HepG2 (cell line): ENCODE data around the gene ZPR1. TPM values are rescaled to one million over a fixed set of nuclear protein-coding genes. Genes with fewer than 3 reads are reported as not detected.

Source experiments
- BORCS8-MEF2B ChIP-seq: sonication (generic); formaldehyde crosslinking; IDR thresholded peaks from 2 replicates; pipeline ENCODE4 v1.8.0; 2022; ENCODE audit warnings: mild to moderate bottlenecking, missing genetic modification reagents
- DPF2 ChIP-seq: sonication (generic); formaldehyde crosslinking; IDR thresholded peaks from 2 replicates; pipeline ENCODE4 v1.4.0; 2020; ENCODE audit warnings: mild to moderate bottlenecking, low read depth, missing genetic modification reagents, borderline replicate concordance
- EED ChIP-seq: sonication (generic); formaldehyde crosslinking; IDR thresholded peaks from 2 replicates; pipeline ENCODE4 v1.5.0; 2020; ENCODE audit warnings: mild to moderate bottlenecking, missing genetic modification reagents
- HMG20B ChIP-seq: conservative IDR thresholded peaks from 2 replicates; pipeline ENCODE4 v1.6.1; 2016; ENCODE audit warnings: missing genetic modification reagents, missing compliant biosample characterization
- NFRKB ChIP-seq: fragments of 450-650 bp; IDR thresholded peaks from 2 replicates; pipeline ENCODE4 v1.6.1; 2017
- NFYB ChIP-seq: sonication (generic); formaldehyde crosslinking; IDR thresholded peaks from 2 replicates; pipeline ENCODE4 v1.4.0; 2020; ENCODE audit warnings: missing genetic modification reagents
- PCBP1 ChIP-seq: fragments of 200-400 bp; formaldehyde crosslinking; IDR thresholded peaks from 2 replicates; pipeline ENCODE4 v1.6.1; 2017; ENCODE audit warnings: mild to moderate bottlenecking, low read depth, low read length, borderline replicate concordance
- POLR2G ChIP-seq: fragments of 200-400 bp; formaldehyde crosslinking; IDR thresholded peaks from 2 replicates; pipeline ENCODE4 v1.6.1; 2018; ENCODE audit warnings: mild to moderate bottlenecking, low read depth, low read length, moderate library complexity
- RBM22 ChIP-seq: fragments of 200-400 bp; formaldehyde crosslinking; optimal IDR thresholded peaks from 2 replicates; pipeline ENCODE3; 2017; ENCODE audit warnings: mild to moderate bottlenecking, low read length, moderate library complexity
- SPEN ChIP-seq: sonication (generic); formaldehyde crosslinking; IDR thresholded peaks from 2 replicates; pipeline ENCODE4 v1.5.1; 2020; ENCODE audit warnings: low read depth, mild to moderate bottlenecking, missing genetic modification reagents
- SRSF4 ChIP-seq: fragments of 200-400 bp; formaldehyde crosslinking; IDR thresholded peaks from one replicate; pipeline ENCODE4 v1.6.1; 2018; ENCODE audit warnings: mild to moderate bottlenecking, low read depth, low read length, moderate library complexity; ENCODE audit not compliant: poor library complexity, severe bottlenecking
- U2AF1 ChIP-seq: fragments of 200-400 bp; formaldehyde crosslinking; optimal IDR thresholded peaks from 2 replicates; pipeline ENCODE3; 2017; ENCODE audit warnings: mild to moderate bottlenecking, low read depth, low read length
- XBP1 ChIP-seq: sonication (generic); formaldehyde crosslinking; IDR thresholded peaks from 2 replicates; pipeline ENCODE4 v1.5.0; 2020; ENCODE audit warnings: missing genetic modification reagents
- ZFP36 ChIP-seq: fragments of 150-350 bp; IDR thresholded peaks from 2 replicates; pipeline ENCODE4 v1.6.1; 2018; ENCODE audit warnings: borderline replicate concordance, low read length, low read depth; ENCODE audit not compliant: partially characterized antibody
- ZFP36L2 ChIP-seq: sonication (generic); formaldehyde crosslinking; IDR thresholded peaks from 2 replicates; pipeline ENCODE4 v1.4.0; 2020; ENCODE audit warnings: missing genetic modification reagents
- ZFP90 ChIP-seq: sonication (generic); formaldehyde crosslinking; IDR thresholded peaks from 2 replicates; pipeline ENCODE4 v1.8.0; 2022; ENCODE audit warnings: missing genetic modification reagents, mild to moderate bottlenecking, inconsistent platforms, borderline replicate concordance
- ZNF10 ChIP-seq: sonication (generic); formaldehyde crosslinking; IDR thresholded peaks from 2 replicates; pipeline ENCODE4 v1.4.0; 2020; ENCODE audit warnings: mild to moderate bottlenecking, low read depth, missing genetic modification reagents, borderline replicate concordance
- ZNF350 ChIP-seq: sonication (generic); formaldehyde crosslinking; IDR thresholded peaks from 2 replicates; pipeline ENCODE4 v1.4.0; 2020; ENCODE audit warnings: mild to moderate bottlenecking, low read depth, missing genetic modification reagents, borderline replicate concordance
- ZNF703 ChIP-seq: sonication (generic); formaldehyde crosslinking; IDR thresholded peaks from 2 replicates; pipeline ENCODE4 v1.5.1; 2020; ENCODE audit warnings: missing genetic modification reagents, mild to moderate bottlenecking, moderate library complexity, borderline replicate concordance
- ZNF773 ChIP-seq: sonication (generic); formaldehyde crosslinking; IDR thresholded peaks from 2 replicates; pipeline ENCODE4 v1.4.0; 2020; ENCODE audit warnings: missing genetic modification reagents, borderline replicate concordance
- polyA plus RNA-seq, 8 experiments: library from polyadenylated mRNA; depleted of rRNA in 3 of 8; stranded (reverse) in 7 of 8; unstranded in 1 of 8; fragments of >200 nt; fragmentation: Illumina TruSeq in 4 of 8; extraction: Trizol in 4 of 8; gene quantifications; 2 replicates each; pipeline versions ENCODE4 v1.2.1 to v1.2.3, GENCODE V29; 2011 to 2016; ENCODE audit warnings: low read depth in 4 of 8, missing spikeins in 1 of 8, mixed read lengths in 1 of 8; ENCODE audit not compliant: insufficient read depth in 1 of 8
- total RNA-seq, 5 experiments: library from RNA; depleted of rRNA; stranded (reverse); fragments of >200 nt; fragmentation: Illumina TruSeq; extraction: Trizol; gene quantifications; 2 replicates each; pipeline ENCODE4 v1.2.3, GENCODE V29; 2016; ENCODE audit warnings: low read depth in 1 of 5
- TF ChIP-seq, protein P1 (sequence below), 2 experiments: fragments of 450-650 bp in 1 of 2; sonication (generic) in 1 of 2; formaldehyde crosslinking; IDR thresholded peaks; 2 replicates each; pipeline versions ENCODE4 v1.5.0 to v1.8.0; 2020 to 2022; ENCODE audit warnings: mild to moderate bottlenecking in 1 of 2, missing genetic modification reagents in 1 of 2
- TF ChIP-seq, protein P2 (sequence below): sonication (generic); formaldehyde crosslinking; IDR thresholded peaks from 2 replicates; pipeline ENCODE4 v1.5.1; 2020; ENCODE audit warnings: mild to moderate bottlenecking, missing genetic modification reagents, moderate library complexity
- TF ChIP-seq, protein P3 (sequence below): sonication (generic); formaldehyde crosslinking; IDR thresholded peaks from 2 replicates; pipeline ENCODE4 v1.4.0; 2020; ENCODE audit warnings: mild to moderate bottlenecking, missing genetic modification reagents
- TF ChIP-seq, protein P4 (sequence below): sonication (generic); formaldehyde crosslinking; IDR thresholded peaks from 2 replicates; pipeline ENCODE4 v1.8.0; 2022; ENCODE audit warnings: mild to moderate bottlenecking, missing genetic modification reagents, borderline replicate concordance

ZPR1 gene
- total and polyA plus RNA-seq, 2 of the 13 experiments (the other 11 are each of a cell fraction or from before 2014, with no cell fraction given): 40.0 to 79.3 TPM

DNA sequence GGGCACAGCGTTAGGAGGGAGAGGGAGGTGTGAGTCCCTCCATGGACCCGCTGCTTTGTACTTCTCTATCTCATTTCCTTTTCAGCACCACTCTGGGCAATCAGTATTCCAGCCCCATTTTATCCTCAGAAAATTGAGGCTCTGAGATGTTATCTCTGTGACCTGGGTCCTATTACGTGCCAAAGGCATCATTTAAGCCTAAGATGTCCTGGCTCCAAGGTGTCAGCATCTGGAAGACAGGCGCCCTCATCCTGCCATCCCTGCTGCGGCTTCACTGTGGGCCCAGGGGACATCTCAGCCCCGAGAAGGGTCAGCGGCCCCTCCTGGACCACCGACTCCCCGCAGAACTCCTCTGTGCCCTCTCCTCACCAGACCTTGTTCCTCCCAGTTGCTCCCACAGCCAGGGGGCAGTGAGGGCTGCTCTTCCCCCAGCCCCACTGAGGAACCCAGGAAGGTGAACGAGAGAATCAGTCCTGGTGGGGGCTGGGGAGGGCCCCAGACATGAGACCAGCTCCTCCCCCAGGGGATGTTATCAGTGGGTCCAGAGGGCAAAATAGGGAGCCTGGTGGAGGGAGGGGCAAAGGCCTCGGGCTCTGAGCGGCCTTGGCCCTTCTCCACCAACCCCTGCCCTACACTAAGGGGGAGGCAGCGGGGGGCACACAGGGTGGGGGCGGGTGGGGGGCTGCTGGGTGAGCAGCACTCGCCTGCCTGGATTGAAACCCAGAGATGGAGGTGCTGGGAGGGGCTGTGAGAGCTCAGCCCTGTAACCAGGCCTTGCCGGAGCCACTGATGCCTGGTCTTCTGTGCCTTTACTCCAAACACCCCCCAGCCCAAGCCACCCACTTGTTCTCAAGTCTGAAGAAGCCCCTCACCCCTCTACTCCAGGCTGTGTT, 41.1 kb upstream of the ZPR1 start (continued):
- TF ChIP-seq NFYB (CRISPR knock-in tag) (no peak), SRSF4 (no peak), ZNF350 (CRISPR knock-in tag) (peak; percentile 19), SPEN (peak; percentile 82), POLR2G (peak; percentile 69), XBP1 (0 out of 2 replicates have a peak, but pooled peaks have one; percentile 13), ZNF10 (CRISPR knock-in tag) (no peak), U2AF1 (peak; percentile 79), BORCS8-MEF2B (0 out of 2 replicates have a peak, but pooled peaks have one; percentile 15), ZNF773 (no peak), ZNF703 (CRISPR knock-in tag) (no peak), ZFP36L2 (CRISPR knock-in tag) (no peak), NFRKB (no peak), ZFP90 (CRISPR knock-in tag) (peak; percentile 32), EED (no peak), RBM22 (no peak), HMG20B (peak; percentile 76; the same call in 1 of the 2 replicates), ZFP36 (no peak), DPF2 (CRISPR knock-in tag) (peak; percentile 92), PCBP1 (0 out of 2 replicates have a peak, but pooled peaks have one; percentile 12)
- TF ChIP-seq, protein P1, sequence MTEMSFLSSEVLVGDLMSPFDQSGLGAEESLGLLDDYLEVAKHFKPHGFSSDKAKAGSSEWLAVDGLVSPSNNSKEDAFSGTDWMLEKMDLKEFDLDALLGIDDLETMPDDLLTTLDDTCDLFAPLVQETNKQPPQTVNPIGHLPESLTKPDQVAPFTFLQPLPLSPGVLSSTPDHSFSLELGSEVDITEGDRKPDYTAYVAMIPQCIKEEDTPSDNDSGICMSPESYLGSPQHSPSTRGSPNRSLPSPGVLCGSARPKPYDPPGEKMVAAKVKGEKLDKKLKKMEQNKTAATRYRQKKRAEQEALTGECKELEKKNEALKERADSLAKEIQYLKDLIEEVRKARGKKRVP (CRISPR knock-in tag; IDR thresholded peaks at IDR 0.05): 0 out of 4 replicates have a peak, but pooled peaks of 1 of the 2 experiments have one; percentile 27
- TF ChIP-seq, protein P2, sequence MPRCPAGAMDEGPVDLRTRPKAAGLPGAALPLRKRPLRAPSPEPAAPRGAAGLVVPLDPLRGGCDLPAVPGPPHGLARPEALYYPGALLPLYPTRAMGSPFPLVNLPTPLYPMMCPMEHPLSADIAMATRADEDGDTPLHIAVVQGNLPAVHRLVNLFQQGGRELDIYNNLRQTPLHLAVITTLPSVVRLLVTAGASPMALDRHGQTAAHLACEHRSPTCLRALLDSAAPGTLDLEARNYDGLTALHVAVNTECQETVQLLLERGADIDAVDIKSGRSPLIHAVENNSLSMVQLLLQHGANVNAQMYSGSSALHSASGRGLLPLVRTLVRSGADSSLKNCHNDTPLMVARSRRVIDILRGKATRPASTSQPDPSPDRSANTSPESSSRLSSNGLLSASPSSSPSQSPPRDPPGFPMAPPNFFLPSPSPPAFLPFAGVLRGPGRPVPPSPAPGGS (CRISPR knock-in tag): no peak
- TF ChIP-seq, protein P3, sequence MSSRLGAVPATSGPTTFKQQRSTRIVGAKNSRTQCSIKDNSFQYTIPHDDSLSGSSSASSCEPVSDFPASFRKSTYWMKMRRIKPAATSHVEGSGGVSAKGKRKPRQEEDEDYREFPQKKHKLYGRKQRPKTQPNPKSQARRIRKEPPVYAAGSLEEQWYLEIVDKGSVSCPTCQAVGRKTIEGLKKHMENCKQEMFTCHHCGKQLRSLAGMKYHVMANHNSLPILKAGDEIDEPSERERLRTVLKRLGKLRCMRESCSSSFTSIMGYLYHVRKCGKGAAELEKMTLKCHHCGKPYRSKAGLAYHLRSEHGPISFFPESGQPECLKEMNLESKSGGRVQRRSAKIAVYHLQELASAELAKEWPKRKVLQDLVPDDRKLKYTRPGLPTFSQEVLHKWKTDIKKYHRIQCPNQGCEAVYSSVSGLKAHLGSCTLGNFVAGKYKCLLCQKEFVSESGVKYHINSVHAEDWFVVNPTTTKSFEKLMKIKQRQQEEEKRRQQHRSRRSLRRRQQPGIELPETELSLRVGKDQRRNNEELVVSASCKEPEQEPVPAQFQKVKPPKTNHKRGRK: no peak
- TF ChIP-seq, protein P4, sequence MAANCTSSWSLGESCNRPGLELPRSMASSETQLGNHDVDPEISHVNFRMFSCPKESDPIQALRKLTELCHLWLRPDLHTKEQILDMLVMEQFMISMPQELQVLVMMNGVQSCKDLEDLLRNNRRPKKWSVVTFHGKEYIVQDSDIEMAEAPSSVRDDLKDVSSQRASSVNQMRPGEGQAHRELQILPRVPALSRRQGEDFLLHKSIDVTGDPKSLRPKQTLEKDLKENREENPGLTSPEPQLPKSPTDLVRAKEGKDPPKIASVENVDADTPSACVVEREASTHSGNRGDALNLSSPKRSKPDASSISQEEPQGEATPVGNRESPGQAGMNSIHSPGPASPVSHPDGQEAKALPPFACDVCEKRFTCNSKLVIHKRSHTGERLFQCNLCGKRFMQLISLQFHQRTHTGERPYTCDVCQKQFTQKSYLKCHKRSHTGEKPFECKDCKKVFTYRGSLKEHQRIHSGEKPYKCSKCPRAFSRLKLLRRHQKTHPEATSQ (CRISPR knock-in tag): no peak
